NCI-H1417 (cell line): Measurements from ENCODE around the gene OGFR.

Experiments
- DNase-seq, 3 experiments: peaks; one replicate each; lab custom pipeline; 2025; lab: John Stamatoyannopoulos, UW

OGFR gene

GRCh38 chr20:62804627-62805154, at the start of gene OGFR:
Gene OGFR (plus strand): TSS chr20:62804835. CDS start chr20:62804860, 25 bp downstream.
- peak; percentile 48 to 77 (median 73) for DNase-seq

GRCh38 chr20:62754991-62755356, 49.7 kb upstream of the OGFR start:
- no peak for DNase-seq

- no peak for DNase-seq
These were observed 48.6 kb upstream of the OGFR start for GRCh38 chr20:62755817-62756724.

GRCh38 chr20:62758226-62758912, 46.3 kb upstream of the OGFR start:
- no peak for DNase-seq

- DNase-seq: no peak
These were observed 44.6 kb upstream of the OGFR start for GRCh38 chr20:62759981-62760431.

- no peak for DNase-seq
These were observed 44.2 kb upstream of the OGFR start for GRCh38 chr20:62760471-62760855.

GRCh38 chr20:62760856-62761758, 43.5 kb upstream of the OGFR start:
- DNase-seq: no peak

GRCh38 chr20:62761759-62762131, 42.9 kb upstream of the OGFR start:
- DNase-seq: no peak

GRCh38 chr20:62762376-62762775, 42.3 kb upstream of the OGFR start:
- no peak for DNase-seq

GRCh38 chr20:62762801-62763368, 41.8 kb upstream of the OGFR start:
- DNase-seq: no peak

GRCh38 chr20:62763404-62763803, 41.2 kb upstream of the OGFR start:
- DNase-seq: no peak

- DNase-seq: no peak
These were observed 40.3 kb upstream of the OGFR start for GRCh38 chr20:62764156-62764935.

GRCh38 chr20:62765021-62765420, 39.6 kb upstream of the OGFR start:
- DNase-seq: no peak

GRCh38 chr20:62765432-62766070, 39.1 kb upstream of the OGFR start:
- DNase-seq: no peak

GRCh38 chr20:62766071-62766450, 38.6 kb upstream of the OGFR start:
- DNase-seq: no peak

GRCh38 chr20:62766716-62767115, 37.9 kb upstream of the OGFR start:
- DNase-seq: peak in 2 of 3 experiments; percentile 42 to 64

GRCh38 chr20:62768234-62768546, 36.4 kb upstream of the OGFR start:
- DNase-seq: no peak

GRCh38 chr20:62768551-62769287, 35.9 kb upstream of the OGFR start:
- peak in 2 of 3 experiments; percentile 18 to 42 for DNase-seq

GRCh38 chr20:62769346-62770071, 35.1 kb upstream of the OGFR start:
- no peak for DNase-seq
